AG04450 (cell line): Measurements from ENCODE around the gene KCNMA1. TPM values are rescaled to one million over a fixed set of nuclear protein-coding genes. Genes with fewer than 3 reads are reported as not detected.

ENCODE experiments used
- CTCF ChIA-PET: fragments of 300-600, 350-600 bp; formaldehyde crosslinking; extraction: SDS; loops from one replicate; lab custom pipeline; 2022; ENCODE audit warnings: antibody characterized with exemption, inconsistent platforms; lab: Charles Lee
- POLR2A ChIA-PET: fragments of 350-600 bp; formaldehyde crosslinking; extraction: SDS; loops from one replicate; lab custom pipeline; 2021; ENCODE audit warnings: antibody characterized with exemption, inconsistent platforms; lab: Yijun Ruan, JAX
- DNase-seq: peaks from one replicate; pipeline ENCODE4 v3.0.0-alpha.2; 2011; ENCODE audit warnings: low read depth, low spot score
- H3K27ac ChIP-seq: one replicate; pipeline ENCODE4 v1.5.1; 2012; ENCODE audit warnings: low read depth, low read length, control low read depth
- H3K27me3 ChIP-seq: one replicate; pipeline ENCODE4 v1.6.0; 2012; ENCODE audit warnings: low read length; ENCODE audit not compliant: control insufficient read depth, insufficient read depth
- H3K4me3 ChIP-seq: 2 replicates; pipeline ENCODE4 v1.5.1; 2011; ENCODE audit warnings: mild to moderate bottlenecking, low read depth, low read length, control low read depth
- H3K9me3 ChIP-seq: 2 replicates; pipeline ENCODE4 v1.5.1; 2012; ENCODE audit warnings: low read length; ENCODE audit not compliant: control insufficient read depth, insufficient read depth
- CTCF ChIP-seq: IDR thresholded peaks from 2 replicates; pipeline ENCODE4 v1.5.1; 2011; ENCODE audit warnings: low read depth, low read length, control low read depth, inconsistent platforms
- polyA plus RNA-seq: library from polyadenylated mRNA; depleted of rRNA; stranded (reverse); fragments of >200 nt; gene quantifications from 2 replicates; pipeline ENCODE4 v1.2.3, GENCODE V29; 2011

The KCNMA1 gene
- polyA plus RNA-seq, 1 experiment, result 58.8 TPM

GRCh38 chr10:77318739-77319138, 318.9 kb downstream of the KCNMA1 start:
- H3K9me3 ChIP-seq, result no peaks in the 10 kb centered on the region
- DNase-seq, result no peak
- ChIA-PET POLR2A (no interaction called here), CTCF (interaction anchor here (1.0 kb wide), 1 partner anchor 153 kb away, joined by 3 read pairs; no protein-coding TSS in a partner anchor)
- TF ChIP-seq CTCF, result no peak
- no peaks in the 10 kb centered on the region for H3K27me3 ChIP-seq
- H3K27ac ChIP-seq, result no peak overlapping the region
- no peak overlapping the region for H3K4me3 ChIP-seq

- DNase-seq, result no peak
- CTCF ChIA-PET, result interaction anchor here (1.1 kb wide), 1 partner anchor 143 kb away, joined by 5 read pairs; no protein-coding TSS in a partner anchor
- POLR2A ChIA-PET, result no interaction called here
- no peak for TF ChIP-seq CTCF
- Histone ChIP-seq H3K27ac (no peak overlapping the region), H3K9me3 (no peaks in the 10 kb centered on the region), H3K4me3 (no peak overlapping the region), H3K27me3 (no peaks in the 10 kb centered on the region)
These were observed 320.4 kb downstream of the KCNMA1 start for GRCh38 chr10:77317221-77317620.

GRCh38 chr10:77315496-77316129, 322.0 kb downstream of the KCNMA1 start:
- ChIA-PET CTCF (interaction anchor here (1.5 kb wide), 1 partner anchor 150 kb away, joined by 5 read pairs; no protein-coding TSS in a partner anchor), POLR2A (no interaction called here)
- no peak for DNase-seq
- H3K27ac ChIP-seq, result no peak overlapping the region
- no peaks in the 10 kb centered on the region for H3K9me3 ChIP-seq
- H3K4me3 ChIP-seq, result no peak overlapping the region
- no peak for TF ChIP-seq CTCF
- no peaks in the 10 kb centered on the region for H3K27me3 ChIP-seq

GRCh38 chr10:77313066-77313750, 324.4 kb downstream of the KCNMA1 start:
- ChIA-PET POLR2A (no interaction called here), CTCF (interaction anchor here (1.2 kb wide), 1 partner anchor 331 kb away, joined by 5 read pairs; no protein-coding TSS in a partner anchor)
- TF ChIP-seq CTCF, result no peak
- DNase-seq, result no peak
- Histone ChIP-seq H3K4me3 (no peak overlapping the region), H3K9me3 (no peaks in the 10 kb centered on the region), H3K27ac (no peak overlapping the region), H3K27me3 (no peaks in the 10 kb centered on the region)

GRCh38 chr10:77311186-77311585, 326.4 kb downstream of the KCNMA1 start:
- no peaks in the 10 kb centered on the region for H3K27me3 ChIP-seq
- H3K9me3 ChIP-seq, result no peaks in the 10 kb centered on the region
- TF ChIP-seq CTCF, result no peak
- CTCF ChIA-PET, result no interaction called here
- H3K4me3 ChIP-seq, result no peak overlapping the region
- DNase-seq, result no peak
- POLR2A ChIA-PET, result no interaction called here
- no peak overlapping the region for H3K27ac ChIP-seq
